ENCODE results near the gene ADRA2C. TPM values are rescaled to one million over a fixed set of nuclear protein-coding genes. Genes with fewer than 3 reads are reported as not detected.

The ADRA2C gene
- total RNA-seq, 1 donor from 2014 or later: 3.2 TPM

DNA sequence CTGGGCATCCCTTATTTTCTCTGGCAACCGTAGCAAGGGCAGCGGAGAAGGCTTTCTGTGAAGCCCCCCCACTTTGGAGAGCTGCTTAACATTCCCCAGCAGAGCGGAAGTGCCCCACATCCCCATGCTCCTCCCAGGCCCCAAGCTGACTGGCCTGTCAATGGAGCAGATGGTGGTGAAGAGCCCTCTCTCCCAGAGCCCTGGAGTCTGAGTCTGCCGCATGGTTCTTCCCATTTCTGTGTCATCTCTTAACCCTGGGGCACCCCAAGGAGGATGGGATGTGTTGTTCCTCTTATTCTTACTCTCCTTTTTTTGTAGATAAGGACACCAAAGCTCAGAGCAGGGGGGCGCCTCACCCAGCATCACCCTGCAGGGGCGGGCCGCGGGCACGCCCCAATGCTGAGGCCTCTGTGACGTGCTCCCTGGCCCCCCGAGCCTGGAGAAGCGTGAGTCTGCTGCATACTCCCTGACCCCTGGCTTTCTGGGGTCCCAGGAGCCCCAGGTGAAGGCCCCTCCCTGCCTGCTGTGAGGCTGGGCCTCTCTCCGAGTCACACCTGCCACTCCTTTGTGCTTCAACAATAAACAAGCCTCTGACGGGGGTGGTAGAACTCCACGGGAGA is 35.9 kb downstream of the ADRA2C start:
- peaks cover 3% of the 10 kb centered on the region for H3K27me3 Mint-ChIP-seq (ENCODE audit: unreplicated experiment)
- DNase-seq (ENCODE audit: low spot score): no peak
- no peaks in the 10 kb centered on the region for H3K9me3 Mint-ChIP-seq (ENCODE audit: unreplicated experiment)
- no peaks in the 10 kb centered on the region for H3K4me1 Mint-ChIP-seq (ENCODE audit: unreplicated experiment)
- H3K36me3 Mint-ChIP-seq (ENCODE audit: low read depth, unreplicated experiment): no peaks in the 10 kb centered on the region
- H3K4me3 Mint-ChIP-seq (ENCODE audit: unreplicated experiment): no peak overlapping the region
- H3K27ac Mint-ChIP-seq (ENCODE audit: unreplicated experiment): no peak overlapping the region
- TF ChIP-seq, protein P1, sequence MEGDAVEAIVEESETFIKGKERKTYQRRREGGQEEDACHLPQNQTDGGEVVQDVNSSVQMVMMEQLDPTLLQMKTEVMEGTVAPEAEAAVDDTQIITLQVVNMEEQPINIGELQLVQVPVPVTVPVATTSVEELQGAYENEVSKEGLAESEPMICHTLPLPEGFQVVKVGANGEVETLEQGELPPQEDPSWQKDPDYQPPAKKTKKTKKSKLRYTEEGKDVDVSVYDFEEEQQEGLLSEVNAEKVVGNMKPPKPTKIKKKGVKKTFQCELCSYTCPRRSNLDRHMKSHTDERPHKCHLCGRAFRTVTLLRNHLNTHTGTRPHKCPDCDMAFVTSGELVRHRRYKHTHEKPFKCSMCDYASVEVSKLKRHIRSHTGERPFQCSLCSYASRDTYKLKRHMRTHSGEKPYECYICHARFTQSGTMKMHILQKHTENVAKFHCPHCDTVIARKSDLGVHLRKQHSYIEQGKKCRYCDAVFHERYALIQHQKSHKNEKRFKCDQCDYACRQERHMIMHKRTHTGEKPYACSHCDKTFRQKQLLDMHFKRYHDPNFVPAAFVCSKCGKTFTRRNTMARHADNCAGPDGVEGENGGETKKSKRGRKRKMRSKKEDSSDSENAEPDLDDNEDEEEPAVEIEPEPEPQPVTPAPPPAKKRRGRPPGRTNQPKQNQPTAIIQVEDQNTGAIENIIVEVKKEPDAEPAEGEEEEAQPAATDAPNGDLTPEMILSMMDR (IDR thresholded peaks at IDR 0.05; ENCODE audit: unreplicated experiment): no peak

DNA sequence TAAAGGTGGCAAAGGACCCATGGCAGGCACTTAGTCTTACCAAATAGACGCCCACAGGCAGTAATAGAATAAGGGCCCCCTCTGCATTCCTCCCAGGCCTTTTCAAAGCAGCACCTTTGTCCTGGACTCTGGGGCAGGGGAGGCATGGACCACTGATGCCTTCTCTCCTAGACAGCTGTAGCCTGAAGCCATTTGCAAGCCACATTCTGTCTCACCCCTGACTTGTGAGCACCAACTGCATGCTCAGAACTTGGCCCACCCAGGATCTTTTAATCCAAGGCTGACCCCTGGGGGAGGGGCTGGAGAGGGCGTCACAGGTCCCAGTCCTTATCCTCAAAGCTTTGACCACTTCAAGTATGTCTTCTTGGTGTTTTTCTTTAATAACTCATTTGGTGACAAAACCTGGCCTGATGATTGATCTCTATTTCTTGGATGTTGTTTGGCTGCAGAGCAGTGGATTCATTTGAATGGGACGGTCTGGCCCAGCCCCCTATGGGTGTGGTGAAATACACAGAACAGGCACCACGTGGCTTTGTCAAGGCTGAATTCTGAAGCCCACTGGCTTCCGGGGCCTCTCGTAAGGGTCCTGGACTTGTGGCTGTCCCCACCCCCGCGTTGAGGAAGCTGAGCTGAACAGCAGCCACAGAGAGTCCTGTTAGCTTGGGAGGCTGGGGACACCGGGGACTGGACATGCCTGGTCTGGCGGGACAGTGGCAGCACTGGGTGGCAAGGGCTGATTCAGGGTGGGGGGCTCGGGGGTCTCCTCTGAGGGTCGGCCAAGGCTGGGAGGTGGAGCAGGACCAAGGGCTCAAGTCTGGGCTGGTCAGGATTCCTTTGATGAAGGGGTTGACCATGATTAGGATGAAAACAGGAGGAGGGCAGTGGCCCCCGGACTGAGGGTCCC is 36.6 kb downstream of the ADRA2C start:
- Mint-ChIP-seq H3K4me3 (ENCODE audit: unreplicated experiment) (no peak overlapping the region), H3K27ac (ENCODE audit: unreplicated experiment) (no peak overlapping the region), H3K9me3 (ENCODE audit: unreplicated experiment) (no peaks in the 10 kb centered on the region), H3K36me3 (ENCODE audit: low read depth, unreplicated experiment) (no peaks in the 10 kb centered on the region), H3K27me3 (ENCODE audit: unreplicated experiment) (peaks cover 3% of the 10 kb centered on the region), H3K4me1 (ENCODE audit: unreplicated experiment) (peaks cover 2% of the 10 kb centered on the region)
- TF ChIP-seq, protein P1 (IDR thresholded peaks at IDR 0.05; ENCODE audit: unreplicated experiment): no peak
- DNase-seq (ENCODE audit: low spot score): no peak

DNA sequence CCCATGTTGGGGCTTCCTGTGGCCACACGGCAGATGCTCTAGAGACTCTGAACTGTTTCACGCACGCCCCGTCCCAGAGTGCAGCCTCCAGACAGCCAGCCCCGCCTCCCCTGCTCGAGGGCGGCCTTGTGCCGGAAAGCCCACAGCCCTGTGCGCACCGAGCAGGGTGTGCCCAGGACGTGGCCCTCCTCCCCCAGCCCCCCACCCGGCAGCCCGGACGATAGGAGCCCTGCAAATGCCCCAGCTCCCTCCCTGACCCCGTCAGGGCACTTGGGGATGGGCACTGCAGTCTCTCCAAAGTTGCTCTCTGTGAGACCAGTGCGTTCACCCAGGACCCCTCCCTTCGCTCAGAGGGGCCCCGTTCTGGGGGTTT is 37.3 kb downstream of the ADRA2C start:
- Mint-ChIP-seq H3K36me3 (ENCODE audit: low read depth, unreplicated experiment) (no peaks in the 10 kb centered on the region), H3K27ac (ENCODE audit: unreplicated experiment) (no peak overlapping the region), H3K4me3 (ENCODE audit: unreplicated experiment) (no peak overlapping the region), H3K9me3 (ENCODE audit: unreplicated experiment) (no peaks in the 10 kb centered on the region), H3K4me1 (ENCODE audit: unreplicated experiment) (peaks cover 5% of the 10 kb centered on the region), H3K27me3 (ENCODE audit: unreplicated experiment) (peaks cover 3% of the 10 kb centered on the region)
- TF ChIP-seq, protein P1 (IDR thresholded peaks at IDR 0.05; ENCODE audit: unreplicated experiment): no peak
- DNase-seq (ENCODE audit: low spot score): no peak

DNA sequence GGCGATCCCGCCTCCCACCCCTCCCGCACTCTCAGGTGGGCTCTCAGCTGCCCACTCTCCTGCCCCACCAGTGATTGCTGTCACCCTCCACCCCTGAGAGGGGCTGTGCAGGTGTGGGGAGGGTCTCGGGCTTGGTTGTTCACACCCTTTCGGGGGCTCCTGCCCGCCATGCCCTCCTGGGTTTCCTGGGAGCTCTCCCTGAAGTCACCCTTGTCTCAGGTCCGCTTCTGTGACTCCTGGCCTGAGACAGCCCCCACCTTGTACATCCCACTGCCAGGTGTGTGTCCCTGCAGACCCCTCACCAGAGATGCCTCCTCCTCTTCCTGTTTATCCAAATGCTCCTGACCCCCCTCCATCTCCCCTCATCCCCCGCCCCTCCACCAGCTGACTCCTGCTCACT is 37.8 kb downstream of the ADRA2C start:
- TF ChIP-seq, protein P1 (IDR thresholded peaks at IDR 0.05; ENCODE audit: unreplicated experiment): no peak
- no peak for DNase-seq (ENCODE audit: low spot score)
- peaks cover 5% of the 10 kb centered on the region for H3K4me1 Mint-ChIP-seq (ENCODE audit: unreplicated experiment)
- no peak overlapping the region for H3K4me3 Mint-ChIP-seq (ENCODE audit: unreplicated experiment)
- H3K27me3 Mint-ChIP-seq (ENCODE audit: unreplicated experiment): peaks cover 3% of the 10 kb centered on the region
- no peaks in the 10 kb centered on the region for H3K36me3 Mint-ChIP-seq (ENCODE audit: low read depth, unreplicated experiment)
- no peak overlapping the region for H3K27ac Mint-ChIP-seq (ENCODE audit: unreplicated experiment)
- H3K9me3 Mint-ChIP-seq (ENCODE audit: unreplicated experiment): no peaks in the 10 kb centered on the region

DNA sequence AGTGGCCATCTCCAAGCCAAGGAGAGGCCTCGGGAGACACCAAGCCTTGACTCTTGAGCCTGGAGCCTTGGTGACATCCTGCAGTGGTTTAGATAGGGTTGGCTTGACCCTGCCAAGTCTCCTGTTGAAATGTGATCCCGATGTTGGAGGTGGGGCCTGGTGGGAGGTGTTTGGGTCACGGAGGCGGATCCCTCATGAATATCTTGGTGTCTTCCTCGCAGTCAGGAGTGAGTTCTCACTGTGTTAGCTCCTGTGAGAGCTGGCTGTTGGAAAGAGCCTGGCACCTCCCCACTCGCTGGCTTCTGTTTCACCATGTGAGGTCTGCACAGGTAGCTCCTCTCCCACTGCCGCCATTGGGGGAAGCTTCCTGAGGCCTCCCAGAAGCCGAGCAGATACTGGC is 38.8 kb downstream of the ADRA2C start:
- no peak overlapping the region for H3K27ac Mint-ChIP-seq (ENCODE audit: unreplicated experiment)
- no peak overlapping the region for H3K4me3 Mint-ChIP-seq (ENCODE audit: unreplicated experiment)
- DNase-seq (ENCODE audit: low spot score): no peak
- H3K4me1 Mint-ChIP-seq (ENCODE audit: unreplicated experiment): peaks cover 5% of the 10 kb centered on the region
- TF ChIP-seq, protein P1 (IDR thresholded peaks at IDR 0.05; ENCODE audit: unreplicated experiment): no peak
- no peaks in the 10 kb centered on the region for H3K36me3 Mint-ChIP-seq (ENCODE audit: low read depth, unreplicated experiment)
- peaks cover 3% of the 10 kb centered on the region for H3K27me3 Mint-ChIP-seq (ENCODE audit: unreplicated experiment)
- H3K9me3 Mint-ChIP-seq (ENCODE audit: unreplicated experiment): peaks cover 4% of the 10 kb centered on the region

Data from endothelial cell (in vitro differentiated cells).